OCI-LY3 (cell line): Measurements from ENCODE around the gene MFN2.

ENCODE experiments used
- EZH2phosphoT487 ChIP-seq: fragments of 200-600 bp; shearing (Covaris generic); IDR thresholded peaks from 2 replicates; pipeline ENCODE4 v1.6.1; 2018; ENCODE audit warnings: antibody characterized with exemption, mixed run types, low read depth
- TF ChIP-seq, protein P1 (sequence below): fragments of 200-600, 300-600 bp; sonication (generic); IDR thresholded peaks from 2 replicates; pipeline ENCODE4 v1.5.1; 2014; ENCODE audit warnings: antibody characterized with exemption, low read length, low read depth

GRCh38 chr1:11977625-11978024 is 2.6 kb upstream of the MFN2 start:
- TF ChIP-seq, protein P1, sequence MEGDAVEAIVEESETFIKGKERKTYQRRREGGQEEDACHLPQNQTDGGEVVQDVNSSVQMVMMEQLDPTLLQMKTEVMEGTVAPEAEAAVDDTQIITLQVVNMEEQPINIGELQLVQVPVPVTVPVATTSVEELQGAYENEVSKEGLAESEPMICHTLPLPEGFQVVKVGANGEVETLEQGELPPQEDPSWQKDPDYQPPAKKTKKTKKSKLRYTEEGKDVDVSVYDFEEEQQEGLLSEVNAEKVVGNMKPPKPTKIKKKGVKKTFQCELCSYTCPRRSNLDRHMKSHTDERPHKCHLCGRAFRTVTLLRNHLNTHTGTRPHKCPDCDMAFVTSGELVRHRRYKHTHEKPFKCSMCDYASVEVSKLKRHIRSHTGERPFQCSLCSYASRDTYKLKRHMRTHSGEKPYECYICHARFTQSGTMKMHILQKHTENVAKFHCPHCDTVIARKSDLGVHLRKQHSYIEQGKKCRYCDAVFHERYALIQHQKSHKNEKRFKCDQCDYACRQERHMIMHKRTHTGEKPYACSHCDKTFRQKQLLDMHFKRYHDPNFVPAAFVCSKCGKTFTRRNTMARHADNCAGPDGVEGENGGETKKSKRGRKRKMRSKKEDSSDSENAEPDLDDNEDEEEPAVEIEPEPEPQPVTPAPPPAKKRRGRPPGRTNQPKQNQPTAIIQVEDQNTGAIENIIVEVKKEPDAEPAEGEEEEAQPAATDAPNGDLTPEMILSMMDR, result no peak
- no peak for TF ChIP-seq EZH2phosphoT487
